GM19452 (cell line): Measurements from ENCODE around the gene ITGB8.
"Not testable (repeated sequence)": the region's sequence is repeated elsewhere in the genome, so short reads cannot be mapped to it uniquely, and the experiment has no call there.

Experiments
- ATAC-seq: cut with Tn5 transposase; IDR thresholded peaks from one replicate; pipeline ENCODE4 v1.9.1; 2021; ENCODE audit not compliant: unreplicated experiment

Gene ITGB8

GRCh38 chr7:20330239-20330927, at the start of gene ITGB8:
Gene ITGB8 (plus strand): TSS chr7:20330900. CDS start chr7:20331807, 907 bp downstream.
- peak; percentile 52 for ATAC-seq

GRCh38 chr7:20282959-20283358, 47.7 kb upstream of the ITGB8 start:
- no peak for ATAC-seq

GRCh38 chr7:20283385-20283784, 47.3 kb upstream of the ITGB8 start:
- no peak for ATAC-seq

DNA sequence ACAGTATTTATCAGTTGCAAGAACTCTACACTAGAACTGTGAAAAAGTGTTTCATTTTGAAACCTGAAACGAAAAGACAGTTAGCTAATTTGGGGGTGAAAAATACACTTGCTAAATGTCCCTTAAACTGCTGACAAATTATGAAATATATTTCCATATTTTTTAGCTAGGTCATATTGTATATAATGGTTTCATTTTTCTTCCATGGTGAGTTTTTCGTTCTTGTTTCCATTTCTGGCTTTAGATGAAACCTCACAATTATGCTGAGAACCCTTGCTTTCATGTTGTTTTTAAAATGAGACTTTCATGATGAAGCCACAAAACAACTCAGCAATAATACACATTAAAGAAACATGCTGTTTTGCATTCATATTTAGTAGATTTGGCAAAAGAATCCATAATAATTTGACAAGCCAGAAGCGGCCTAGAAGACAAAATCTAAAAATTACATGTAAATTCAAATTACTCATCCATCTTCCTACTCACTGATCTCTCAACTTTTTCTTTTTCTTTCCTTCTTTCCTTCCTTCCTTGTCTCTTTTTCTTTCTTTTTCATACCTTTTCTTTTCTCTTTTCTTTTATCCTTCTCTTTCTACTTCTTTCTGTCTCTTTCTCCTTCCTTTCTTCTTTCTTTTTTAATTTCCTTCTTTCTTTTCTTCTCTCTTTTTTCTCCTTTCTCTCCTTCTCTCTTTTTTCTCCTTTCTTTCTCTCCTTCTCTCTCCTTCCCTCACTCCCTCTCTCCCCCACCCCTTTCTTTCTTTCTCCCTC, 46.5 kb upstream of the ITGB8 start:
- ATAC-seq: peak; percentile 47

GRCh38 chr7:20284771-20285143, 45.9 kb upstream of the ITGB8 start:
- ATAC-seq: no peak

DNA sequence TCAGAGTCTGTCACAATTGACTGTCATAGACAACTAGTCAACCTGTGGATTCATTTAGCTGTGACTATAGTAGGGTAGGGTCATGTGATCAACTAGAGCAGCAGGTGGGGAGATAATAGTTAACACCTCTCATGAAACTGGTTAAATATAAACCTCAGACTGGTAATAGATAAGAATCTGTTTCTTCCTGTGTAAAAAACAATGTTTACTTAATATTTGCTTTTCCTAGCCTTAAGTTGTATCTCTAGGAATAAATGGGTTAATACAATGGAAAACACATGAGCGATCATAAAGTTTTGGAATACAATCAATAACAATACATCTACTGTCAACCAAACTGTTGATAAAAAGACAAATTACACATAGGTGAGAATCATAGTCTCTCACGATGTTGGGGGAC, 43.4 kb upstream of the ITGB8 start:
- peak; percentile 52 for ATAC-seq

GRCh38 chr7:20288036-20288435, 42.7 kb upstream of the ITGB8 start:
- ATAC-seq: no peak

GRCh38 chr7:20290505-20291111, 40.1 kb upstream of the ITGB8 start:
- no peak for ATAC-seq

DNA sequence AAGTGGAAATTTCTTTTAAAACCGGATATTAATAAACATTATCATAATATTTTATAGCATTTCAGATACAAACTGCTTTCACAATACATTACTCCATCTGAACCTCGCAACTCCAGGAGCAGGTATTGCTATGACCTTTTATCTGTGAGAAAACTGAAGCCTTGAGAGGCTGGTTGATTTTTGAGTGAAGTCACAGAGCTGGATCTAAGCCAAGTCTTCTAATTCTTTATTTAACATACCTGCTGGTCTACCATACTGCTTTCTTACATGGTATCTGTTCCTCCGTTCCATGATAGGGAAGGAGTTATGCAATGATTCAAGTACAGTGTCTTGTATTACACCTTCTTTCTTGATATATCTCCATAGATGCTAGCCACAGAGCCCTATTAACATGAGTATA, 37.4 kb upstream of the ITGB8 start:
- no peak for ATAC-seq

DNA sequence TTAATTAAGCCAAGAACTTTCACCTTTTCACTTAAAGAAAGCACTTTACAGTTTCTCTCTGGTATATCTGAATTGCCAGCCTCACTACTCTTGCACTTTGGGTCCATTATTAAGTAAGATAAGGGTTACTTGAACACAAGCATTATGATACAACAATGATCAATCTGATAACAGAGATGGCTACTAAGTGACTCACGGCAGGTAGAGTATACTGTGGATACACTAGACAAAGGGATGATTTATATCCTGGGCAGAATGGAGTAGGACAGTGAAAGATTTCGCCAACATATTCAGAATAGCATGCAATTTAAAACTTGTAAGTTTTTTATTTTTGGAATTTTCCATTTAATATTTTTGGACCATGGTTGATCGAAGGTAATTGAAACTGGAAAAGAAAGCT, 34.3 kb upstream of the ITGB8 start:
- no peak for ATAC-seq

DNA sequence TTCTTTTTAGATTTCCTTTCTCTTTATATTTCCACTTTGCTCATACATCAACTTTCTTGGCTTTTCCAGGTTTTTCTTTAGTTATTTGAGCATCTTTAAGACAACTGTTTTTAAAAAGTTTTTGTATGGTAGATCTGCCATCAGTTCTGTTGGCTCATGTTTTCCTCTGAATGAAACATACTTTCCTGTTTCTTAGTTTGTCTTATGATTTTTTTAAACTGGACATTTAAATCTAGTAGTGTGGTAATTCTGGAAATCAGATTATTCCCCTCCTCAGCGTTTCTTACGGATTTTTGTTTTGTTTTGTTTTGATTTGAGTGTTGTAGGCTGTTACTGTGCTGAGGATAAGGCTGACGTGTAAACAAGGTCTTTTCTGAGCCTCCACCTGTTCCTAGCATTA, 33.8 kb upstream of the ITGB8 start:
- no peak for ATAC-seq

- ATAC-seq: no peak
Measured at GRCh38 chr7:20298486-20298901, 32.2 kb upstream of the ITGB8 start.

DNA sequence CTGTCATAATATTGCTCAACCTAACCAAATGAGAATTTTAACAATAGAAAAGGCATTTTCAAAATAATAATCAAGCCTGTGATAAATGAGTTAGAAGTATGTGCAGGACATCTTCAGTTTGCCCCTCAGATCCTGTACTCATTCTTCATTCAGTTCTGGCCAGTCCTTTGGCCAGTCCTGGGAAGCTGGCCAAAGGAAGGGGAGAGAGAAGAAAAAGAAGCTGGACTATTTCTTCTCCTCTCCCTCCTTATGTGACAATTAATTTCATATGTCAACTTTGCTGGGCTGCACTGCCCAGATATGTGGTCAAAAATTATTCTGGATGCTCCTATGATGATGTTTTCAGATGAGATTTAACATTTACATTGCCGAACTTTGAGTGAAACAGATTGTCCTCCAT, 31.6 kb upstream of the ITGB8 start:
- ATAC-seq: no peak

- ATAC-seq: peak; percentile 67
Measured at GRCh38 chr7:20299647-20300312, 30.9 kb upstream of the ITGB8 start.

GRCh38 chr7:20301311-20301939, 29.3 kb upstream of the ITGB8 start:
- ATAC-seq: peak; percentile 33

DNA sequence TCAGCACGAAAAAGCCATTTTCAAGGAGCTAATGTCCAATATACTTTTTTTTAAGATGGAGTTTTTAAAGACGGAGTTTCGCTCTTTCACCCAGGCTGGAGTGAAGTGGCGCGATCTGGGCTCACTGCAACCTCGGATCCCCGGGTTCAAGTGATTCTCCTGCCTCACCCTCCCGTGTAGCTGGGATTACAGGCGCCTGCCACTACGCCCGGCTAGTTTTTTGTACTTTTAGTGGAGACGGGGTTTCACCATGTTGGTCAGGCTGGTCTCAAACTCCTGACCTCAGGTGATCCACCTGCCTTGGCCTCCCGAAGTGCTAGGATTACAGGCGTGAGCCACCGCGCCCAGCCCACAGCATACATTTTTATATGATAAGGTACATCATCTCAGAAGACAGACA, 28.4 kb upstream of the ITGB8 start:
- ATAC-seq: not testable (repeated sequence)

GRCh38 chr7:20302891-20303290, 27.8 kb upstream of the ITGB8 start:
- no peak for ATAC-seq

- no peak for ATAC-seq
Measured at GRCh38 chr7:20304366-20304765, 26.3 kb upstream of the ITGB8 start.

DNA sequence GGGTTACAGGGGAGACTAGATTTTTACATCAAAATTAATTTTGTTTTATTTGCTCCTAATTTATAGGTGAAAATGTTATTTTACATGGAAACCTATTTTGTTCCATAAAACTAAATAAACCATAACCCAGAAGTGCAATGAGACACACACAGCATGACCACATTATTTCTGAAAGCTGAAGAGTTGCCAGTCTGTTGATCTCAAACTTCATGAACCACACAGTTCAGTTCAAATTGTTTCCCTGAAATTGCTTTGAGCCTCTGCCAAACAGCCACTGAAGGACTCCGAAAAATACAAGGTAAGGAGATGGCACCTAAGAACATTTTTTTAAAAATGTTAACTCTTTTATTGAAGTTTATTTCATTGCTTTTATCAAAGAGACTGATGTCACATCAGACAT, 25.0 kb upstream of the ITGB8 start:
- no peak for ATAC-seq

DNA sequence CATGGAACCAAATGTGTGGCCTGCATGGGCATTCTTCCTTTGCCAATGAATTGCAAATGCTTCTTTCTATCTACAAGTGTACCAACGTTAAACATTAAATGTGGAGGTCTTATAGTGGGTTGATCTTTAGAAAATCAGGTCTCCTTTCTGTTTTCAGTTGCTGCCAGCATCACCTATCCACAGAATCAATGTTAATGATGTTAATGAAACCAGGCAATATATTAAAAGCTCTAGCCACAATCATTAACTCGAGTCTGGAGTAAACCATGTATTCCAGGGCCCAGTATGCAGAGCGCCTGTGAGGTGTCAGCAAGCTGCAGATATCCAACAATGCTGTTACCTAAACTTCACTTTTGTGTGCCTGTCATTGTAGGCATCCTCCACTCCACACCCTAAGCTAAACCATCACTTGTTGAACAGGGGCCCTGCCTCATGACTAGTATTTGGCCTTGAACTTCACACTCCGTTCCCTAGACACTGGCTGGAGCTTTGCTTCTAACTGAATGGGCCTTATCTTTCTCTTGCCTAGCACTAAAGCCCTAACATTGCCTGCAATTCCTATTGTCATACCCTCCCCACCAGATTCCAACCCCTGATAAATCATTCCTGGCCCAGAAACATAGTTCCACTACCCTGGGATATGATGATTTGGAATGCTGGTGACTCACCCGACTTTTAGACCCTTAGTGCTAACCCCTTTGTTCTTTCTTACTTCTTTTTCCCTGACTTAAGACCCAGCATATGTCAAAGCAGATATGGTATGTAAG, 24.3 kb upstream of the ITGB8 start:
- ATAC-seq: no peak
